GM12878 (cell line): ENCODE results near the gene RIPK3. TPM values are rescaled to one million over a fixed set of nuclear protein-coding genes. Genes with fewer than 3 reads are reported as not detected.

Experiments used
- ASH2L ChIP-seq: fragments of 300-600, 200-600 bp; sonication (generic); IDR thresholded peaks from 2 replicates; pipeline ENCODE4 v1.6.1; 2017; ENCODE audit warnings: low read depth, mild to moderate bottlenecking, borderline replicate concordance
- CHD1 ChIP-seq: IDR thresholded peaks from 2 replicates; pipeline ENCODE4 v1.6.1; 2012; ENCODE audit warnings: low read depth, low read length, improper control_type of control experiment
- CTCF ChIP-seq, 3 experiments: IDR thresholded peaks in 2 of 3; conservative IDR thresholded peaks in 1 of 3; 2 replicates each; pipeline ENCODE4 v1.5.1; 2011; ENCODE audit warnings: low read depth in 3 of 3, low read length in 3 of 3, mild to moderate bottlenecking in 3 of 3, control low read depth in 2 of 3, moderate library complexity in 2 of 3, inconsistent platforms in 1 of 3, mixed read lengths in 1 of 3; ENCODE audit not compliant: control insufficient read depth in 2 of 3, insufficient read depth in 1 of 3; ENCODE audit errors: extremely low read depth in 1 of 3
- ETV6 ChIP-seq, 2 experiments: fragments of 450-650 bp in 1 of 2; IDR thresholded peaks in 1 of 2; conservative IDR thresholded peaks in 1 of 2; 2 replicates each; pipeline ENCODE4 v1.6.1; 2014; ENCODE audit warnings: antibody characterized with exemption in 1 of 2, borderline replicate concordance in 1 of 2, low read depth in 1 of 2, mild to moderate bottlenecking in 1 of 2, moderate library complexity in 1 of 2
- IKZF2 ChIP-seq, 2 experiments: fragments of 450-650 bp; IDR thresholded peaks; 2 replicates each; pipeline ENCODE4 v1.6.1; 2017; ENCODE audit warnings: mild to moderate bottlenecking in 2 of 2, moderate library complexity in 2 of 2
- MEF2A ChIP-seq: IDR thresholded peaks from 2 replicates; pipeline ENCODE4 v1.6.1; 2011; ENCODE audit warnings: low read depth, mild to moderate bottlenecking, low read length, moderate library complexity; ENCODE audit not compliant: insufficient read depth
- NBN ChIP-seq: fragments of 450-650 bp; IDR thresholded peaks from 2 replicates; pipeline ENCODE4 v1.6.1; 2016
- POLR2A ChIP-seq: IDR thresholded peaks from 2 replicates; pipeline ENCODE4 v1.6.1; 2011; ENCODE audit warnings: low read depth, mild to moderate bottlenecking, low read length
- POU2F2 ChIP-seq: IDR thresholded peaks from 3 replicates; pipeline ENCODE4 v1.6.1; 2011; ENCODE audit warnings: low read depth, mild to moderate bottlenecking, low read length, borderline replicate concordance
- RELB ChIP-seq: fragments of 450-650 bp; IDR thresholded peaks from 2 replicates; pipeline ENCODE4 v1.6.1; 2017; ENCODE audit warnings: low read depth, mild to moderate bottlenecking, moderate library complexity
- YY1 ChIP-seq: IDR thresholded peaks from 2 replicates; pipeline ENCODE4 v1.6.1; 2011; ENCODE audit warnings: low read depth, mild to moderate bottlenecking, low read length
- ZNF384 ChIP-seq: IDR thresholded peaks from 2 replicates; pipeline ENCODE4 v1.6.1; 2012; ENCODE audit warnings: low read depth, mild to moderate bottlenecking, low read length, improper control_type of control experiment, borderline replicate concordance
- polyA plus RNA-seq, 11 experiments: library from polyadenylated mRNA; depleted of rRNA in 4 of 11; unstranded in 6 of 11; stranded (reverse) in 5 of 11; fragments of >200 nt; fragmentation: Nextera tagmentation in 4 of 11; fragmentation: Illumina TruSeq in 1 of 11; extraction: Ambion mirVana in 4 of 11; extraction: Trizol in 1 of 11; gene quantifications; 1 replicate in 1 of 11; 2 replicates in 10 of 11; pipeline versions ENCODE4 v1.2.1 to v1.2.3, GENCODE V29; 2011 to 2016; ENCODE audit warnings: inconsistent platforms in 2 of 11, missing spikeins in 2 of 11, low read depth in 1 of 11
- total RNA-seq, 4 experiments: library from RNA; depleted of rRNA in 3 of 4; stranded (reverse); fragments of >200 nt in 3 of 4; fragmentation: Illumina TruSeq in 1 of 4; extraction: Trizol in 1 of 4; gene quantifications; 2 replicates each; pipeline versions ENCODE4 v1.2.1 to v1.2.3, GENCODE V29; 2013 to 2021

Gene RIPK3
- total and polyA plus RNA-seq, 10 of the 15 experiments (the other 5 are each of a cell fraction or from before 2014, with no cell fraction given) = 2.0 to 13.6 (median 8.1) TPM

- TF ChIP-seq IKZF2 (IDR thresholded peaks at IDR 0.05) = peak; percentile 62 to 67; a peak in 3 of 4 replicates
- TF ChIP-seq ZNF384 = peak; percentile 59
- TF ChIP-seq CTCF (IDR thresholded peaks at IDR 0.05 in 2 of 3, conservative IDR thresholded peaks at IDR 0.05 in 1 of 3; ENCODE audit: control insufficient read depth in 2 of 3, extremely low read depth in 1 of 3, insufficient read depth in 1 of 3, low read depth in 3 of 3, low read length in 3 of 3) = peak; percentile 82 to 95 (median 92)
- no peak for TF ChIP-seq ASH2L
- TF ChIP-seq RELB = peak; percentile 90
- TF ChIP-seq CHD1 = no peak
- TF ChIP-seq YY1 = peak; percentile 54; the same call in 1 of the 2 replicates
- no peak for TF ChIP-seq MEF2A
- no peak for TF ChIP-seq ETV6 (conservative IDR thresholded peaks at IDR 0.05 in 1 of 2, IDR thresholded peaks at IDR 0.05 in 1 of 2; ENCODE audit: borderline replicate concordance in 1 of 2, low read depth in 1 of 2)
- TF ChIP-seq POU2F2 = no peak
- TF ChIP-seq NBN = peak; percentile 88
- 0 out of 2 replicates have a peak, but pooled peaks have one; percentile 34 for TF ChIP-seq POLR2A
Measured at GRCh38 chr14:24307575-24308341, 32.0 kb downstream of the RIPK3 start, which contains the start of gene CIDEB (continued).
